Lower leg skin (tissue), 3 donors: ENCODE measurements around the gene HOPX.

Experiments
- POLR2A ChIP-seq, 2 donors: fragments of 450-650 bp; IDR thresholded peaks; one replicate each; pipeline ENCODE4 v1.6.1; 2016 to 2017; ENCODE audit warnings: antibody characterized with exemption in 2 of 2, mild to moderate bottlenecking in 1 of 2, moderate library complexity in 1 of 2
- TF ChIP-seq, protein P1 (sequence below), 3 donors: fragments of 450-650 bp; IDR thresholded peaks; one replicate each; pipeline ENCODE4 v1.5.1; 2016; ENCODE audit warnings: antibody characterized with exemption in 3 of 3, mild to moderate bottlenecking in 3 of 3, moderate library complexity in 2 of 3

DNA sequence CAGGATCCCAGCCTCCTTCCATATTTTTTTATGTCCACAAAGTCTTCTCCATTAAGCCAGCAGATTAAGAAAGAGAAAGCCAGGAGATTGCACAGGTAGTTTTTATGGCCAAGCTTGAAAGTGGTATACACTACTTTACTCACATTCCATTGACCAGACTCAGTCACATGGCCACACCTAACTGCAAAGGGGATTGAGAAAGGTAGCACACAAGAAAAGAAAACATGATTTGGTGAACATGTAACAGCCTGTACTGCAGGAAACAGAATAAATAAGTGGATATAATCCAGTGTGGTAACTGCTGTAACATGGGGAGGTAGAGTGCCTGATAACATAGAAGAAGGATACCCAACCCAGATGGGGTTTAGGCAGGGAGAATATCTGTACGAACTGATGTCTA is 43.9 kb downstream of the HOPX start:
- TF ChIP-seq, protein P1, sequence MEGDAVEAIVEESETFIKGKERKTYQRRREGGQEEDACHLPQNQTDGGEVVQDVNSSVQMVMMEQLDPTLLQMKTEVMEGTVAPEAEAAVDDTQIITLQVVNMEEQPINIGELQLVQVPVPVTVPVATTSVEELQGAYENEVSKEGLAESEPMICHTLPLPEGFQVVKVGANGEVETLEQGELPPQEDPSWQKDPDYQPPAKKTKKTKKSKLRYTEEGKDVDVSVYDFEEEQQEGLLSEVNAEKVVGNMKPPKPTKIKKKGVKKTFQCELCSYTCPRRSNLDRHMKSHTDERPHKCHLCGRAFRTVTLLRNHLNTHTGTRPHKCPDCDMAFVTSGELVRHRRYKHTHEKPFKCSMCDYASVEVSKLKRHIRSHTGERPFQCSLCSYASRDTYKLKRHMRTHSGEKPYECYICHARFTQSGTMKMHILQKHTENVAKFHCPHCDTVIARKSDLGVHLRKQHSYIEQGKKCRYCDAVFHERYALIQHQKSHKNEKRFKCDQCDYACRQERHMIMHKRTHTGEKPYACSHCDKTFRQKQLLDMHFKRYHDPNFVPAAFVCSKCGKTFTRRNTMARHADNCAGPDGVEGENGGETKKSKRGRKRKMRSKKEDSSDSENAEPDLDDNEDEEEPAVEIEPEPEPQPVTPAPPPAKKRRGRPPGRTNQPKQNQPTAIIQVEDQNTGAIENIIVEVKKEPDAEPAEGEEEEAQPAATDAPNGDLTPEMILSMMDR (IDR thresholded peaks at IDR 0.05) = no peak
- no peak for TF ChIP-seq POLR2A (IDR thresholded peaks at IDR 0.05)
